Measurements from ENCODE around the gene ABL1. TPM values are rescaled to one million over a fixed set of nuclear protein-coding genes. Genes with fewer than 3 reads are reported as not detected.
A peak's percentile ranks its signal among the peaks of the same experiment; 100 is the strongest.

Gene ABL1
- total RNA-seq, 1 experiment from 2014 or later = 57.2 TPM

DNA sequence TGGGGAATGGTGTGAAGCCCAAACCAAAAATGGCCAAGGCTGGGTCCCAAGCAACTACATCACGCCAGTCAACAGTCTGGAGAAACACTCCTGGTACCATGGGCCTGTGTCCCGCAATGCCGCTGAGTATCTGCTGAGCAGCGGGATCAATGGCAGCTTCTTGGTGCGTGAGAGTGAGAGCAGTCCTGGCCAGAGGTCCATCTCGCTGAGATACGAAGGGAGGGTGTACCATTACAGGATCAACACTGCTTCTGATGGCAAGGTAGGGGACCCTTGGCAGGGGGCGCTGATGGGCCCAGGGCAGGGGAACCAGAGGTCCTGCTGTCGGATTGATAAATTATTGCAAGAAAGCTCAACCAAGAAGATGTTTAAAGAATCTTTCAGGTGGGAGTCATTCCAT lies 19.8 kb downstream of the ABL1 start:
- H3K9me3 ChIP-seq (replicated peaks) = no peaks in the 10 kb centered on the region
- H3K4me1 ChIP-seq = peaks cover 36% of the 10 kb centered on the region
- no peak overlapping the region for H3K27ac ChIP-seq
- H3K4me3 ChIP-seq = no peak overlapping the region
- DNase-seq = no peak
- no peaks in the 10 kb centered on the region for H3K27me3 ChIP-seq
- H3K36me3 ChIP-seq = peaks cover 35% of the 10 kb centered on the region

DNA sequence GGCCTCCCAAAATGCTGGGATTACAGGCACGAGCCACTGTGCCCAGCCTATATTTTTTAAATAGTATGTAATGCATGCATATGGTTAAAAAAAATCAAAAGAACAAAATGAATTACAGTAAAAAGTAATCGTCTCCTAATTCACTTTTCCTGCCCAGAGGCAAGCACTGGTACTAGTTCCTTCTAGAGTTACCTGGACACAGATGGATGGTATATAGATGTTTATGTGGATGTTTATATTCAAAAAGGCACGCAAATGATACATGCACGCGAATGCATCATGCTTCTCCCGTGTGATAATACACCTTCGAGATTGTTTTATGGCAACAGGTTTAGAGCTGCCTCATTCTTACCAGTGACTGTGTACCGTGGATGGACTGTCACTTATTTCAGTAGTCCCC lies 21.4 kb downstream of the ABL1 start:
- no peaks in the 10 kb centered on the region for H3K9me3 ChIP-seq (replicated peaks)
- no peak for DNase-seq

GRCh38 chr9:130857864-130858738 lies 23.0 kb downstream of the ABL1 start:
- peak overlapping the region; percentile 34 for H3K27ac ChIP-seq
- DNase-seq = peak in 1 of 2 experiments; percentile 64
- H3K4me1 ChIP-seq = peaks cover 58% of the 10 kb centered on the region
- no peaks in the 10 kb centered on the region for H3K27me3 ChIP-seq
- no peak overlapping the region for H3K4me3 ChIP-seq
- peaks cover 42% of the 10 kb centered on the region for H3K36me3 ChIP-seq
- H3K9me3 ChIP-seq (replicated peaks) = no peaks in the 10 kb centered on the region

More for the DNA sequence above, 21.4 kb downstream of the ABL1 start:
- H3K27ac ChIP-seq = no peak overlapping the region
- no peaks in the 10 kb centered on the region for H3K27me3 ChIP-seq
- peaks cover 35% of the 10 kb centered on the region for H3K36me3 ChIP-seq
- peaks cover 50% of the 10 kb centered on the region for H3K4me1 ChIP-seq
- no peak overlapping the region for H3K4me3 ChIP-seq

GRCh38 chr9:130858739-130859705 lies 24.0 kb downstream of the ABL1 start:
- H3K27ac ChIP-seq = peak overlapping the region; percentile 34
- peaks cover 49% of the 10 kb centered on the region for H3K36me3 ChIP-seq
- H3K9me3 ChIP-seq (replicated peaks) = no peaks in the 10 kb centered on the region
- DNase-seq = no peak
- H3K4me1 ChIP-seq = peaks cover 51% of the 10 kb centered on the region
- H3K4me3 ChIP-seq = no peak overlapping the region
- no peaks in the 10 kb centered on the region for H3K27me3 ChIP-seq

DNA sequence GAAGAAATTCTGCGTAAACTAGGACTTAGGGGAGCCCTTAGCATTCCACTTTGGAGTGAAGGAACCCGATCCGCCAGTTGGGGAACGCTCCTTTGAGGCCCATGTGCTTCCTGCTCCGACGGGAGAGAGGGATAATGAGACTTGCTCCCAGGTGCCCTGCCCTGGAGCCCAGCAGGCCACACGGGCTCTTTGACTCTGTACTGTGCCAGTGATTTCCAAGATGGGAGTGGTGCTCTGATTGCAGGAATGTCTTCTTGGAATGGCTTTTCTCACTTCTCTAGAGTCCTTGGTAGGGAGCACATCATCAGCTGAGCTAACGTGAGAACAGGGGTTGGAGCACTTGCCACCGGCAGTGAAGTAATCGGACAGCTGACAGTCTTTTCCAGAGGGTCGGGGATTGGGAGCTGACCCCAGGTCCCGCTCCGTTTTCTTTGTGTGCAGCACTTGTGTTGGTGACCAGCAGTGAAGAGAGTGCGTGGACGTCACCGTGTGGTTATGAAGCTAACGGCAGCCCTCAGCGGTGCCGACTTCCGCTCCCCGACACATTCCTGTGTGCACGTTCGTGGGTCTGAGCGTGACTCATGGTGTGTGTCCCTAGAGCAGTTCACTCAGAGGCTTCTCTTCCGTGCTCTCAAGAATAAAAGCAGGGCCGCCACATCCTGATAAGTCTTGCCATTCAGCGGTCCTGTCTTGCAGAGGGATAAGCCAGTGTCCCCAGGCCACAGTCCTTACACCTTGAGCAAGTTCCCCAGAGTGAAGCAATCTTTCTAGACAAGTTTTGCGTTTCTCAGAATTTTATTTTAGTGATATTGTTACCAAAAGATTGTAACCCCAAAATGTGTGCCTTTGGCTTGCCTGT lies 25.6 kb downstream of the ABL1 start:
- H3K36me3 ChIP-seq = peaks cover 44% of the 10 kb centered on the region
- peaks cover 42% of the 10 kb centered on the region for H3K4me1 ChIP-seq
- H3K27me3 ChIP-seq = no peaks in the 10 kb centered on the region
- H3K9me3 ChIP-seq (replicated peaks) = no peaks in the 10 kb centered on the region
- peak overlapping the region; percentile 84 for H3K27ac ChIP-seq
- no peak overlapping the region for H3K4me3 ChIP-seq
- DNase-seq = peak; percentile 96 to 97

DNA sequence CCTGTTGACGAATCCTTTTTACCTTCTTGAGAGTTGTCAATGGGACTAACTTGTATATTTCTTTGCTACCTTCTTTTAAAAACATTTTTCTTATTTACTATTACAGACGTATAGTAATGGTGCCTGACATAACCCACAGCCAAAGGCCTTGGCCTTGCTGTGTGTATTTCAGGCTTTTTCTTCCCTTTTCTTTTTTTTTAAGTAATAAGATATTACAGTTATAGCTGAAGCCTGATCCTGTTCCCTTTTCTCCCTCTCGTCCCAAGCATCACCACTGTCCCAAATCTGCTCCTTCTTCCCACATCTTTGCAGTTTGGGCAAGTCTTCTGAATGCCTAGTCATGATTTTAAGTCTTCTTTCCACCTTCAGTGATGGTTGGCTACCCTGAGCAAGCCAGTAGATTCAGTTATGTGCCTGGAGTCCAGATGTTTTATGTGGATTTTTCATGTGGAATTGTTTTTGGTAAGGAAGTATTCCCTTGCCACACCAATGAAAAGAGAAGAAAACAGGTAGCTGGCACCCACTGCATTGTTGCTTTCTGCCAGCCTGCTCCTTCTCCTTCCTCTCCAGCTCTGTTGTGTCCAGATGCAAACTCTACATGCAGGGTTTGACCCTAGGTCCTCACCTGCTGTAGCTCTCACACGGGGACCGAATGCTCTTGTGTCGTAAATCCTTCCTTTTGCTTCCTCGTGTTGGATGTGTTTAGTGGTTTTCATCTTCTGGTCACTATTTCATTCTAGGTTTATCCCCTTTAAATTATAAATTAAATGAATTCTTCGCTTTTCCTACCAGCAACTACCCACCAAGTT lies 26.5 kb downstream of the ABL1 start:
- no peaks in the 10 kb centered on the region for H3K27me3 ChIP-seq
- peaks cover 39% of the 10 kb centered on the region for H3K36me3 ChIP-seq
- H3K4me3 ChIP-seq = no peak overlapping the region
- H3K4me1 ChIP-seq = peaks cover 42% of the 10 kb centered on the region
- H3K27ac ChIP-seq = peak overlapping the region; percentile 84
- no peaks in the 10 kb centered on the region for H3K9me3 ChIP-seq (replicated peaks)
- no peak for DNase-seq

- Histone ChIP-seq H3K27ac (no peak overlapping the region), H3K27me3 (no peaks in the 10 kb centered on the region), H3K4me3 (no peak overlapping the region), H3K36me3 (peaks cover 33% of the 10 kb centered on the region), H3K4me1 (peaks cover 42% of the 10 kb centered on the region), H3K9me3 (replicated peaks) (no peaks in the 10 kb centered on the region)
- DNase-seq = no peak
These were observed 27.2 kb downstream of the ABL1 start for GRCh38 chr9:130862217-130862616.

DNA sequence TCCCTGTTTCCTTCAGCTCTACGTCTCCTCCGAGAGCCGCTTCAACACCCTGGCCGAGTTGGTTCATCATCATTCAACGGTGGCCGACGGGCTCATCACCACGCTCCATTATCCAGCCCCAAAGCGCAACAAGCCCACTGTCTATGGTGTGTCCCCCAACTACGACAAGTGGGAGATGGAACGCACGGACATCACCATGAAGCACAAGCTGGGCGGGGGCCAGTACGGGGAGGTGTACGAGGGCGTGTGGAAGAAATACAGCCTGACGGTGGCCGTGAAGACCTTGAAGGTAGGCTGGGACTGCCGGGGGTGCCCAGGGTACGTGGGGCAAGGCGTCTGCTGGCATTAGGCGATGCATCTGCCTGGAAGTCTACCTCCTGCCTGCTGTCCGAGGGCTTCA lies 27.7 kb downstream of the ABL1 start:
- peaks cover 39% of the 10 kb centered on the region for H3K4me1 ChIP-seq
- H3K27ac ChIP-seq = no peak overlapping the region
- no peak for DNase-seq
- H3K27me3 ChIP-seq = no peaks in the 10 kb centered on the region
- no peak overlapping the region for H3K4me3 ChIP-seq
- peaks cover 30% of the 10 kb centered on the region for H3K36me3 ChIP-seq
- no peaks in the 10 kb centered on the region for H3K9me3 ChIP-seq (replicated peaks)

DNA sequence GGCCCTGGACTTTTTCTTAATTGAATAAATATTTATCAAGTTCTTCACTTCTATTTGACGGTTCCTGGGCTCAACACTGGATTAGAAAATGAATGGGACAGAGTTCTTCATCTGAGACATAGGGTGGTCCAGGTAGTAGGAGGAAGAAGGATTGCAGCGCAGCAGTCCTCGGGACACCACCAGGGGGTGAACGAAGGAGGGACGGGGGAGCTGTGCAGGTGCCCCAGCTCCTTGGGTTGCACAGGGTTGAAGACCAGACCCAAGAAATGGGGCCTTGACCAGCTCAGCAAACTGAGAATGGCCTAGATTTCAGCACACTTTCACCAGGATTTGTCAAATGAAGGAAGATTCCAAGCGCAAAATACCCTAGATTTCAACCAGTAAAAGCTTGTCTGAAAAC lies 29.5 kb downstream of the ABL1 start:
- H3K36me3 ChIP-seq = peaks cover 29% of the 10 kb centered on the region
- no peak for DNase-seq
- H3K4me1 ChIP-seq = peaks cover 24% of the 10 kb centered on the region
- no peaks in the 10 kb centered on the region for H3K27me3 ChIP-seq
- no peak overlapping the region for H3K4me3 ChIP-seq
- no peaks in the 10 kb centered on the region for H3K9me3 ChIP-seq (replicated peaks)
- H3K27ac ChIP-seq = no peak overlapping the region

GRCh38 chr9:130865921-130866320 lies 30.9 kb downstream of the ABL1 start:
- Histone ChIP-seq H3K4me1 (peaks cover 22% of the 10 kb centered on the region), H3K27me3 (no peaks in the 10 kb centered on the region), H3K4me3 (no peak overlapping the region), H3K9me3 (replicated peaks) (no peaks in the 10 kb centered on the region), H3K27ac (no peak overlapping the region), H3K36me3 (peaks cover 29% of the 10 kb centered on the region)
- no peak for DNase-seq

GRCh38 chr9:130866474-130866965 lies 31.5 kb downstream of the ABL1 start:
- Histone ChIP-seq H3K4me3 (no peak overlapping the region), H3K27me3 (no peaks in the 10 kb centered on the region), H3K4me1 (peaks cover 21% of the 10 kb centered on the region), H3K9me3 (replicated peaks) (no peaks in the 10 kb centered on the region), H3K36me3 (peaks cover 34% of the 10 kb centered on the region), H3K27ac (no peak overlapping the region)
- peak; percentile 90 to 96 for DNase-seq

DNA sequence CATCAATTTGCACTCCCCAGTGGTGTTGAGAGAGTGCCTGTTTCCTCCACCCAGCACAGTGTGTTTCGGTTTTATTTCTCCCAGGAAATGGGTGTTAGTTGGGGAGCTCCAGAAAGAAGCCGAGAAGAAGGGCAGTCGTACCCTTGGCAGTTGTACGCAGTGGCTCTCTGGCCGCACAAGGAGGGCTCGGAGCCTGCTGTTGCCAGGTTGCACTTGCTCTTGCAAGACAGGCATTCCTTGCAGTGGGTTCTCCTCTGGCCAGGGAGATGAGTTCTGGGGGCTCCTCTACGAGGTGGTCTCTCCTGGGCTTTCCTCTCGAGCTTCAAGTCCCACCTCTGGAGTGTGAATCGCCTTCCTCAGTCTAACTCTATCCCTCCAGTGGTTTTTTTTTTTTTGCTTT lies 32.5 kb downstream of the ABL1 start:
- H3K4me1 ChIP-seq = peaks cover 14% of the 10 kb centered on the region
- H3K4me3 ChIP-seq = no peak overlapping the region
- no peak for DNase-seq
- no peaks in the 10 kb centered on the region for H3K27me3 ChIP-seq
- H3K9me3 ChIP-seq (replicated peaks) = no peaks in the 10 kb centered on the region
- H3K27ac ChIP-seq = no peak overlapping the region
- H3K36me3 ChIP-seq = peaks cover 43% of the 10 kb centered on the region

DNA sequence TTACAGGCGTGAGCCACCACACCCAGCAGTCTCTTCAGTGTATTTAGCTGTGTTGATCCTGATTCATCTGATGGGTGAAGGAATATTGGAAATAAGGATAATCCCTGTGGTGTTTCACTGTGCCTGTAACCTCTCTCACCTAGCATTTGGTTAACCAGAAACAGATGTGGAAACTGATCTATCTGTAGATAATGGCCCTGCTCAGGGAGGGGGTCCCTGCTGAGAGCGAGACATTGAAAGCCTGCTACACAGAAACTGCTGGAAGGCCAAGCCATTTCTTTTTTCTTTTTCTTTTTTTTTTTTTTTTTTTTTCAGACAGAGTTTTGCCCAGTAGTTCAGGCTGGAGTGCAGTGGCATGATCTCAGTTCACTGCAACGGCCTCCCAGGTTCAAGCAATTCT lies 33.2 kb downstream of the ABL1 start:
- Histone ChIP-seq H3K4me3 (no peak overlapping the region), H3K27me3 (no peaks in the 10 kb centered on the region), H3K27ac (no peak overlapping the region), H3K36me3 (peaks cover 43% of the 10 kb centered on the region), H3K9me3 (replicated peaks) (no peaks in the 10 kb centered on the region), H3K4me1 (peaks cover 14% of the 10 kb centered on the region)
- DNase-seq = no peak

Measured in SJCRH30 (cell line).